Stimulated activated CD4-positive, alpha-beta T cell treated with anti-CD3 and anti-CD28 coated beads, Interleukin-1b, Interleukin-23, amount 100 ng/mL, for 4 hours (primary cell): ENCODE data around the gene TOMM22.
A peak's percentile ranks its signal among the peaks of the same experiment; 100 is the strongest.

Experiments
- DNase-seq, 2 donors: peaks; one replicate each; pipeline ENCODE4 v3.0.0-alpha.2; 2020; ENCODE audit warnings: low read depth in 2 of 2

TOMM22 gene

GRCh38 chr22:38696606-38697424 lies 15.1 kb downstream of the TOMM22 start:
- peak in 1 of 2 donors; percentile 38 for DNase-seq

GRCh38 chr22:38697425-38698089 lies 15.8 kb downstream of the TOMM22 start:
- no peak for DNase-seq

GRCh38 chr22:38698407-38699094 lies 16.8 kb downstream of the TOMM22 start:
- DNase-seq = no peak

GRCh38 chr22:38699143-38699542 lies 17.4 kb downstream of the TOMM22 start:
- DNase-seq = no peak

- DNase-seq = no peak
Measured at GRCh38 chr22:38699784-38700183, 18.0 kb downstream of the TOMM22 start.

GRCh38 chr22:38700270-38700788 lies 18.6 kb downstream of the TOMM22 start:
- no peak for DNase-seq

- DNase-seq = peak; percentile 98
Measured at GRCh38 chr22:38700789-38701628, 19.3 kb downstream of the TOMM22 start, which contains the start of gene JOSD1. Gene JOSD1, minus strand, starts transcription at chr22:38700943. Its CDS starts 956 bp downstream, at chr22:38699987.

- no peak for DNase-seq
Measured at GRCh38 chr22:38704654-38705234, 23.0 kb downstream of the TOMM22 start.

- DNase-seq = peak; percentile 85 to 95
Measured at GRCh38 chr22:38705235-38706100, 23.7 kb downstream of the TOMM22 start, which contains the start of gene GTPBP1. Gene GTPBP1, plus strand, starts transcription at chr22:38705944. Its CDS starts 12 bp downstream, at chr22:38705956.

- peak; percentile 24 to 30 for DNase-seq
Measured at GRCh38 chr22:38706101-38706900, 24.5 kb downstream of the TOMM22 start.

- DNase-seq = no peak
Measured at GRCh38 chr22:38706901-38707195, 25.1 kb downstream of the TOMM22 start.

GRCh38 chr22:38707346-38707745 lies 25.6 kb downstream of the TOMM22 start:
- DNase-seq = no peak

- no peak for DNase-seq
Measured at GRCh38 chr22:38707984-38708383, 26.2 kb downstream of the TOMM22 start.

- no peak for DNase-seq
Measured at GRCh38 chr22:38709306-38709705, 27.5 kb downstream of the TOMM22 start.

- no peak for DNase-seq
Measured at GRCh38 chr22:38710351-38710750, 28.6 kb downstream of the TOMM22 start.

GRCh38 chr22:38710866-38711265 lies 29.1 kb downstream of the TOMM22 start:
- DNase-seq = no peak

- DNase-seq = no peak
Measured at GRCh38 chr22:38712486-38713207, 30.9 kb downstream of the TOMM22 start.

GRCh38 chr22:38713921-38714320 lies 32.2 kb downstream of the TOMM22 start:
- no peak for DNase-seq
